UCSD-AML1 (cell line): ENCODE data around the gene ITPRIPL1.
A peak's percentile ranks its signal among the peaks of the same experiment; 100 is the strongest.

Source experiments
- DNase-seq: peaks from one replicate; lab custom pipeline; 2025; ENCODE audit not compliant: unreplicated experiment; lab: John Stamatoyannopoulos, UW

ITPRIPL1 gene

GRCh38 chr2:96320728-96321622 is 4.1 kb upstream of the ITPRIPL1 start:
- DNase-seq = peak; percentile 70

GRCh38 chr2:96323849-96324248 is 1.3 kb upstream of the ITPRIPL1 start:
- no peak for DNase-seq

- no peak for DNase-seq
Measured at GRCh38 chr2:96324721-96325040, 436 bp upstream of the ITPRIPL1 start.

GRCh38 chr2:96325884-96326255 is 753 bp downstream of the ITPRIPL1 start:
- no peak for DNase-seq

- no peak for DNase-seq
Measured at GRCh38 chr2:96326564-96326963, 1.4 kb downstream of the ITPRIPL1 start.

GRCh38 chr2:96326990-96327820 is 2.1 kb downstream of the ITPRIPL1 start:
- no peak for DNase-seq

GRCh38 chr2:96329456-96329855 is 4.3 kb downstream of the ITPRIPL1 start:
- DNase-seq = no peak

GRCh38 chr2:96329874-96330273 is 4.8 kb downstream of the ITPRIPL1 start:
- no peak for DNase-seq

- DNase-seq = no peak
Measured at GRCh38 chr2:96330407-96330806, 5.3 kb downstream of the ITPRIPL1 start.

GRCh38 chr2:96333708-96334107 is 8.6 kb downstream of the ITPRIPL1 start:
- no peak for DNase-seq

GRCh38 chr2:96336104-96336775 is 11.1 kb downstream of the ITPRIPL1 start:
- DNase-seq = no peak

GRCh38 chr2:96336873-96337272 is 11.8 kb downstream of the ITPRIPL1 start:
- DNase-seq = no peak

- no peak for DNase-seq
Measured at GRCh38 chr2:96340493-96341414, 15.6 kb downstream of the ITPRIPL1 start.

- DNase-seq = no peak
Measured at GRCh38 chr2:96341641-96342040, 16.5 kb downstream of the ITPRIPL1 start.

GRCh38 chr2:96342085-96342484 is 17.0 kb downstream of the ITPRIPL1 start:
- DNase-seq = no peak

- DNase-seq = no peak
Measured at GRCh38 chr2:96344011-96344410, 18.9 kb downstream of the ITPRIPL1 start.

- peak; percentile 14 for DNase-seq
Measured at GRCh38 chr2:96345438-96345837, 20.3 kb downstream of the ITPRIPL1 start.

- DNase-seq = no peak
Measured at GRCh38 chr2:96345868-96346462, 20.8 kb downstream of the ITPRIPL1 start.

GRCh38 chr2:96347395-96347794 is 22.3 kb downstream of the ITPRIPL1 start:
- DNase-seq = no peak

GRCh38 chr2:96353032-96353561 is 28.0 kb downstream of the ITPRIPL1 start:
- DNase-seq = no peak
